Stimulated activated CD4-positive, alpha-beta T cell treated with anti-CD3 and anti-CD28 coated beads, Interleukin-2, amount 100 ng/mL, for 24 hours (primary cell): ENCODE results near the gene MCUR1.
"Not testable (repeated sequence)": the region's sequence is repeated elsewhere in the genome, so short reads cannot be mapped to it uniquely, and the experiment has no call there.

Source experiments
- DNase-seq, 2 donors: peaks; one replicate each; pipeline ENCODE4 v3.0.0-alpha.2; 2020

Gene MCUR1

DNA sequence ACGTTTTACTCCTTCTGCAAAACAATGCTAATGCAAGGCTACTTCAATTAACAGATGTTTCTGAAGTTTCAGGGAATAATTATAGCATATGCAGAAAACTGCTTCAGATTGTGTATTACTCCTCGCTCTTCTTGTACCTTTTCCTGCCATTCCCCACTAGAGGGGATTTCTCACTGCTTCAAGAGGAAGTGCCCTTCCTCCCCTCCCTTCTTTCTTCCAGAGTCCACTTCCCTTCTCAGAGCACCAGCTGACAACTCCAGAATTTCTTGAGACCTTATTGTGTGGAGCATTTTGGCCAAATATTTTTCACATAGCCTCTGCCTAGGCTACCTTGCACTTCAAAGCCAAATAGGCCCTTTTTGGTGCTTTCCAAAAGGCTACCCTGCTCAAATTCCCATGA lies 12.7 kb upstream of the MCUR1 start:
- DNase-seq, result no peak

DNA sequence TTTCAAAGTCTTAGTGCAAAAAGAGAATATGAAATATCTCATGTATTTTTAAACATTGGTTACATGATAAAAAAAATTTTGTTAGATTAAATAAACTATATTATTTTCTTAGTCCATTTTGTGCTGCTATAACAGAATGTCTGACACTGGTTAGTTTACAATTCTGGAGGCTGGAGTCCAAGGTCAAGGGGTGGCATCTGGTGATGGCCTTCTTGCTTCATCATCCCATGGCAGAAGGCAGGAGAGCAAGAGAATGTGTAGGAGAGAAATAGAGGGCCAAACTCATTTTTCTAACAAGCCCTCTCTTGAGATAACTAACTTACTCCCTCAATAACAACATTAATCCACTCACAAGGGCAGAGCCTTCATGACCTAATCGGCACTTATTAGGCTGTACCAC lies 11.5 kb upstream of the MCUR1 start:
- no peak for DNase-seq

DNA sequence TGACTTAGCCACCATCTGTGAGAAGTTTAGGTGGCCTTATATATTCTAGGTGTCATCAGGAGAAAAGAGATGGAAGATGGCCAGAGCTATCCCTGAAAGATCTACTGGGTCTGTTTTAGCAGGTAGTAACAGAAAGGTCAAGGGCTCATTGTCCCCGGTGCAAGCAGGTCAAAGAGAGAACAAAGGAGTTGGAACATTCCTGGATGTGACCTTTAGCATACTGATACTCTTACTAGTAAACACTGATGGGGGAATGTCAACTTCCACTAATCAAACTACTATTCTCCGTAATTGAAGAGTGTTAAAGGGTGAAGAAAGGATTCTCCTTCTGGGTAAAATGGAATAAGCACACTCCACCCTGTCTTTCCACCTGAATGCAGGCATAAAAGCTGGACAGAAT lies 4.0 kb upstream of the MCUR1 start:
- DNase-seq, result no peak

DNA sequence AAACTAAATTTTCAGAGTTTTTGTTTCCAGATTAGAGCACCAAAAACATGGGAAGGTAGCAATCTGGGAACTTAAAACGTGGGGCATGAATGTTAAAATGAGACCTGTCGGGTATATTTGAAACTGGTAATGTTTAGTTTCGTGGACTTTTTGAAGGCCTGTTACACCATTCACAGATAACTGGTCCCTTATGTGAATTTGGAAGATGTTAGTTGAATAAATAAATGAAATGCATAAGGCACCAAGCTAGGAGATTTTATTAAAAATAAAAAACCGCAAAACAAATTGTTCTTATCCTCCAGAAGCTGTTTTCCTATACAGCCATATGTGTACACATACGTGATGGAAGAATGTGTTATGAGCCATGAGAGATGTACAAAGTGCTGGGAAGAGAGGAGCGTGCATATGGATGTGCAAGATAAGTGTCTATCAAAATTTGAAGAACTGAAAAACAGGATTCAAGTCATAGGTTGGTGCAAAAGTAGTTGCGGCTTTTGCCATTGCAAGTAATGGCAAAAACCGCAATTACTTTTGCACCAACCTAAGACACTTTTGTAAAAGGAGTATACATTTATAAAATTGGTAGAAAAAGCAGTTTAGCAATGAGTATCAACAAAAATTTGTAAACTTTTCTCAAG lies 700 bp upstream of the MCUR1 start:
- DNase-seq, result no peak

DNA sequence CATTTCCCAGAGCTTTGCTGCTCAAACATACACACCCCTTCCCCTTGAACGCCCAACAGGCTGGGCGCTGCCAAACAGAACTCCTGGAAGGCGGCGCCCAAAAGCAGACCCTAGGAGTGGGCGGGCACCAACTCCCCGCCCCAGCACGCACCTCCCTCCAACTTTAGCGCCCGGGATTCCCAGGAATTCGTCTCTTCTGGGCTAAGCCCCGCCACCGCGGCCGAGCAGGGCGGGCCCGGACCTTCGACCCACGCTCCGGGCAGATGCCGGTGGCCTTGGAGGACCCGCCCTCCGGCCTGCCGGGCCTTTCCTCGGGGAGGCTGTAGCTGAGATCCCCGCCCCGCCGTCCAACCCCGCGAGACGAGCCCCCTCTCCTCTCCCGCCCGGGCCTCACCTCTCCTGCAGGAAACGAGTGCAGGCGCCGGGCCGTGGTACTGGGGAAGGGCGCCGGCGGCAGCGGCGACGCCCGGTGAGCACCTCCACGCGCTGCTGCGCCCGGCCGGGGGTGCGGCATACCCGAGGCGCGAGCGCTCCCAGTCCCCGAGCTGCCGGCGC lies 659 bp downstream of the MCUR1 start:
- no peak for DNase-seq

DNA sequence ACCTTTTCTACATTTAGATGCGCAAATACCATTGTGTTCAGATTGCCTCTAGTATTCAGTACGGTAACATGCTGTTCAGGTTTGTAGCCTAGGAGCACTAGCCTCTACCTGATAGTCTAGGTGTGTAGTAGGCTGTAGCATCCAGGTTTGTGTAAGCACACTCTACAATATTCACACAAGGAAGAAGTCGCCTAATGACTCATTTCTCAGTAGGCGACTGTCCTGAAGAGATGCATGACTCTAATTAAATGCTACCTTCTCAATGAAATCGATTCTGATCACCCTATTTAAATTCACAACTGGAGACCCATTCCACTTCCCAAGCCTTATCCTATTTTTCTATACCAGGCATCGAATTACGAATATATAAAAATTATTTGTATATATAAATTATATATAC lies 1.3 kb downstream of the MCUR1 start:
- no peak for DNase-seq

DNA sequence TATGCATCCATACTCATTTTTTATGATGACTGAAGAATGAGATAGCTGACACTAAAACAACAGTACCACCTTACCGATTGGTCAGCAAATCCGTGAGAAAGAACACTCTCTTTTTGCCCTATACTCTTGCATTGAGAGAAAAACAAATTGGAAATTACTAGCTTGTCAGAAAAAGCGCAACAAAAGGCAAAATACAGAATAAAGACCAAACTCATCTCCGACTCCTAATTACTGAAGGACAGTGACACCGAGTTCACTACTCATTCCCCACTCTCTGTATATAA lies 2.1 kb downstream of the MCUR1 start:
- DNase-seq, result no peak

DNA sequence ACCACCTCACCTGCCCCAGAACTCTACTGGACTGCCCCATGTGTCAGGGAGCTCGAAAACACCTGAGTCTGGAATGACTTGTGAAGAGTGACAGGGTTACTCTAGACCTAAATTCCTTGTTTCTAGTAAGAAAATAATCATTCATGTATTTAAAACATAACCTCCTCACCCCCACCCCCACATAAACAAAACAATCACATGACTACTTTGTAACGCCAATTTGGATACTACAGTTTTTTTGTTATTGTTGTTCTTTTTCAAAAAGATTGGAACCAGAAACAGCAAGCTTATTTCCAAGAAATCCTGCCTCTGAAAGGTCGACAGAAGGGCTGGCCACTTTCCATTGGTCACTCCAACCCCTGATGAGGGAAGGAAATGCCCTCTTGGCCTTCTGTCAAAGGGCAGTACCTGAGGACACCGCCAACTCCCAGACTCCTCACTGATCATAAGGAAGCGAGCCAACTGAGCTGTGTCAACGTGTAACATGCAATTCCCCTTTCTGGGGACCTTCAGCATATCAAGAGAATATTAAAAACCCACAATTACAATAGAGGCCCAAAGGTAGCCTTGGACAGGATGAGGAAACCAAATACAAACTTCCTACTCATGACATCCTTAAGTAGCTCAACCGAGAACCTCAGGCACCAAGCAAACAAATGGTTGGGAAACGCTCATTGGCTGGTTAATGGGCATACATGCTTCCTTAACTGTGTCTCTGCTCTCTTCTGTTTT lies 2.6 kb downstream of the MCUR1 start:
- DNase-seq, result no peak

DNA sequence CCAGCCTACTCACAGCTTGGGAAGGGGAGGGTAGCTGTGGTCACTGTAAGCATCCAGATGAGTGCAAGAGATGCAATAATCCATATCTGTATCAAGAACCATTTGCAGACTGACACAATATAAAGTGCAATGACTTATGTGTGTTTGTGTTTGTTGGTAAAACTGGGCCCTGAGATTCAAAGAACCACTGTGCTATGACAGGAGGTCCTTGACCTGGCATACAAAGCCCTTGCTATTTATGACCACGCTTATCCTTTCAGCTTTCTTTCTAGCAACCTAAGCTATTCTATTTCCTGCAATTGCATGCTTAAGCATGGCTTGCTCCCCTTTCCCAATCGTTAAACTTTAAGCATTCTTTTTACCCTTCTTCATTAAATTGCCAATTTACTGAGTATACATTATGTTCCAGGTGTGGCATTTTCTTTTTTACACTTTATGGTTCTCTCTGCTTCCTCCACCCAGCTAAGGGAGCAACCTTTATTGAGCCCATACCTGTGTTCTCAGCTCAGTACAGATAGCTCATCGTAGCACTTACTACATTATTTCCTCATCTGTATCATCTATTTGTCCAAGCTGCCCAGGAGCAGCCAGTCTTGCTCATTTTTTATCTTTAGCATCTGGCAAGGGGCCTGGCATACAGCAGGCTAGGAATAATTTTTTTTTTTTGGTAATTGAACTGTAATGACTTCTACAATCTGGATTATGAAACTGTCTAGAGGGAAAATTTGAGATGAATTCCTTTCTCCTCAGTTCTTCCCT lies 3.5 kb downstream of the MCUR1 start:
- no peak for DNase-seq

DNA sequence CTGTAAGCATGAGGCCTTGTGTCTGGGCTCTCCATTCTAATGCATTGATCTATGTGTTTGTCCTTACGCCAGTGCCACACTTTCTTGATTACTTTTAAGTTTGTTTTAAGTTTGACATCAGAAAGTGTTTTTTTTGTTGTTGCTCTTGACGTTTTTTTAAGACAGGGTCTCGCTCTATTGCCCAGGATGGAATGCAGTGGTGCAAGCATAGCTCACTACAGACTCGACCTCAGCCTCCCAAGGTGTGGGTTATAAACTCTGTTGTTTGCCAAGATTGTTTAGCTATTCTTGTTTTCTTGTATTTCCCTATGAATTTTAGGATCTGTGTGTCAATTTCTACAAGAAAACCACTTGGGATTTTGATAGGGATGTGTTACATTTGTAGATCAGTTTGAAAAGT lies 5.6 kb downstream of the MCUR1 start:
- DNase-seq, result no peak

DNA sequence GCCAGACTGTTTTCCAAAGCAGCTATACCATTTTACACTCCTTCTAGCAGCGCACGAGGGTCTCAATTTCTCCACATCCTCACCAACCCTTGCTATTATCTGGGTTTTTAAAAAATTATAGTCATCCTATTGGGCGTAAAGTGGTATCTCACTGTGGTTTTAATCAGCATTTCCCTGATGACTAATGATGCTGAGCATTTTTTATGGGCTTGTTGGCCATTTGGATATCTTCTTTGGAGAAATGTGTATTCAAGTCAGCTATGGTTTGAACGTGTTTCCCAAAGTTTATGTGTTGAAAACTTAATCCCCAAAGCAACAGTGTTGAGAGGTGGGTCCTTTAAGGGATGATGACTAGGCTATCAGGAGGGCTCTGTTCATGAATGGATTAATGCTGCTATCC lies 6.7 kb downstream of the MCUR1 start:
- DNase-seq, result no peak

DNA sequence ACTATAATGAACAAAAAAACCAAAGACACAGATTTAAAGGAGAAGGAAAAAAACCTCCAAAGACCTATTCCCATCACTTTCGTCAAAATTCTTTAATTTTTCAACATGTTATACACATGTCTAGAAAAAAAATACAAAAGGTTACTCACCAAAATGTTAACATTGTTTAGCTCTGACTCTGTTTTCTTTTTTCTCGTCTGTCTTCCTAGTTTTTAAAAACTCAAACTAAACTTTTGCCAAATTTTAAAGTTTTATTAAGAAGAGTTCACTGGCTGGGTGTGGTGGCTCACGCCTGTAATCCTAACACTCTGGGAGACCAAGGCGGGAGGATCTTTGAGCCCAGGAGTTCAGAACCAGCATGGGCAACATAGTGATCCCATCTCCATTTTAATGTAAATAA lies 10.8 kb downstream of the MCUR1 start:
- DNase-seq, result no peak

DNA sequence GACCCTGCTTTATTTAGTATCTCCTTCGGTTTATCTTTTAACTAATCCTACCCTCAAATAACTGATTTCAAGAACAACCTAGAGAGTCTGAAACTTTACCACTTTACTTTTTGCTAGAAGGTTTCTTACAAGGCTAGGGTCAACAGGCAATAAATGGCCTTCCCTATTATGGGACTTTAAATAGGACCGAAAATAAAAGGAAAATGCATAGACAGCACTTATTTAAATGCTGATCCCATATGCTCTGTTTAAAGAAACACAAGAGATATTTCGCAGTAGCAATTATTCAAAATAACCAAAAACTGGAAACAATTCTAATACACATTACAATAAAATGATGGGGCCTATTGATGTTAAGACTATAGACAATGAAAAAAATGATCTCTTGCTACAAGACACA lies 13.7 kb downstream of the MCUR1 start:
- DNase-seq, result no peak

DNA sequence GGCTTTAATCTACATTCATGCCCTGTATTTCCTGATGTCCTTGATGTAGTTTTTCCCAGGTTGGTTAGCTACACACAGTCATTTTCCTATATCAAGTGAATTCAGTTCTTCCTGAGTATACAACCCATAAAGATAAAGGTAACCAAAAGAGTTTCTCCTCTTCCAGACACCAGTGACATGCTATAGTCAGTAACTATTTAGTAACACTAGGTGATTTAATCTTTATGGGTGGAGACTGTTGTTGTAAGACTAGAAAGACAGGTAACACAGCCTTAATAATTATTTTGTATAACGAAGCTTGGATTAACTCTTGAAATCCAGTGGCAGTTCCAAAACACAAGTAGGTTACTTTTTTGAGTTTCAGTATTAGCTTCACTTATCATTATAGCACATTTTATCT lies 17.6 kb downstream of the MCUR1 start:
- DNase-seq, result no peak

DNA sequence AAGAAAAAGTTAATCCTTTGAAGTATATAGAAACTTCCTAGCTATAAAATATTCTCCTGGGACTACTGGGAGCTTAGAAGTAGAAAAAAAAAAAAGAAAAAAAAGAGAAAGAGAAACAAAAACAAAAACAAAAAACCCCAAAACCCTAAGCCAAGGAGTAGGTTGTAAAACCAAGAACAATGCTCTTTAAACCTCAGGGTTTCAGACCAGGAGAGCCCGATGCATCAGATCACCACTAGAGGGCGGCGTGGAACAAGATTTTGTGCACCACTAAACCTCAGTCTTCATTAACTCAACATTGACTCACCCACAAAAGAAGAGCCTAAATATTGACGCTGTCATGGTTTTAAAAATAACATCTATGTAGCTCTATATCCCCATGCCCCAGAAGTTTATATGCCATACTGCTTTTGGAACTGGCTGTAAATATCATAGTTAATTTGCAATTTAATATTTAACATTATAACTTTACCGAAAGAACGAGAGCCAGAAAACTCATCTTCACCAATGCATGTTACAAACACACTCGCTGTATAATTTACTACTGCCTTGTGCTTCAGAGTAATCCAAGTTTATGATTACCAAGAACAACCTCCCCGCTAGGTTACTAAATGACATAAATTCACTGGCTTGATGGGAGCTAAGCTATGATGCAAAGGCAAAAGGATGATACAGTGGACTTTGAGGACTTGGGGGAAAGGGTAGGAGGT lies 19.2 kb downstream of the MCUR1 start:
- DNase-seq, result peak; percentile 89 to 92

DNA sequence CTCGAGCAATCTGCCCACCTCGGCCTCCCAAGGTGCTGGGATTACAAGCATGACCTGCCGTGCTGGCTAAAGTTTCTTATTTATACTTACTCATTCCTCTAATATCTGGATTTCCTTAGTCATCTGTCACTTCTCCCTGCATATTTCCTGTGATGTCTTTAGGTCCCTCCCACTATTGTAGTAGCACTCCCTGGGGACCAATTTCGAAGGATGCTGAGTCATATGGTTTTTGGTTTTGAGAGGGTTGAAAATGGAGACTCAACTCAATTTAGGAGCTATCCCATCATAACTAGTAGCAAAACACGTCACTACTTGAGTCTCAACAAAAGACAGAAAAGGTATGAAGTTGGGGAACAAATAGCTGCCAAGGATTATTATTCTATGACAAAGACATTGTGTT lies 20.2 kb downstream of the MCUR1 start:
- peak in 1 of 2 donors; percentile 9 for DNase-seq

DNA sequence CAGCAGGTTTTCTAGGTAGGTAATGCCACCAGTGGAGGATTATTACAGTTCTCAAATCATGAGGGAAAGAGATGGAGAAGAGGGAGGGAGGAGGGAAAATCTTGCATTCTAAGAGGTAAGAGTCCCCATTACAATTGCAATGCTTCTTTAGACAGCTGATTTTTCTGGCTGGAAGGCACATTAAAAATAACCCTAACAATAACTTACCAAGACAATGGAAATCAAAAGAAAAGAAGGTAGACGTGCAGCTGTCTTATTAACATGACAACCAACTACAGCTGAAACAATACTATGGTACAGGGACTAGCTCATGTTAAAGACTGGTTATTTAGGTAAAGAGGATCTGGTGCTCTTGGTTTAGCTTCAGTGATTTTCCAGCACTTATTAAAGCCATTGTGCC lies 24.6 kb downstream of the MCUR1 start:
- DNase-seq, result no peak

DNA sequence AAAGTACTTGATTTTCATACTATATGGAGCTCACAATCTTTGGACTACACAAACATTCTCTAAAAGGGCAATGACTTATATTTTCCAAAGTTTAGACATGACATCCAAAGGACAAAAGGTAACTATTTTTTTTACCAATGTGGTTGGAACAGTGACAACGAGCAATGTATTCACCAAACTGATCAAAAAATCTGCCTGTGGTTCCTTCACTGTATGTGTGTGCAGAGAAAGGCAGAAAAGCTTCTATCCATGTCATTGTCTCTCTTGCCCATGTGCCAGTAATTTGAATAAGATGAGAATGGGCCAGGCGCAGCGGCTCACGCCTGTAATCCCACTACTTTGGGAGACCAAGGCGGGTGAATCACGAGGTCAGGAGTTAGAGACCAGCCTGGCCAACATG lies 25.5 kb downstream of the MCUR1 start:
- peak in 1 of 2 donors; percentile 28 for DNase-seq

DNA sequence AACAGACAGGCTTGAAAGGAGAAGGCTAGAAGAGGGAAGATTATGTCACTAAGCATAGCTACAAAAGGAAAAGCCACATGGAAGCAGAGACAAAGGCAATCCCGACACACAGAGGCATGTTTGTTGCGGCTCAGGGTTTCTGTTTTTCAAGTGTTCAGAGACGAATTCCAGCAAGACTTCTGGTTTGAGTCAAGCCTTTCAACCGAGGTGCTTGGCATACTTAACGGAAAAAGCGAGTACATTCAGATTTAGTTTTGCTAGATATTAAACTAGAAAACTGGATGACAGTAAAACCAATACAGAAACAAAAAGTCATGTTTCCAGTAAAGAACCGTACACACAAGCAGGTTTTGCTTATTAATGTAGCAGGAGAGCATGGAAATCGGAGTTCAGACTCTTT lies 27.2 kb downstream of the MCUR1 start:
- peak; percentile 20 to 37 for DNase-seq

DNA sequence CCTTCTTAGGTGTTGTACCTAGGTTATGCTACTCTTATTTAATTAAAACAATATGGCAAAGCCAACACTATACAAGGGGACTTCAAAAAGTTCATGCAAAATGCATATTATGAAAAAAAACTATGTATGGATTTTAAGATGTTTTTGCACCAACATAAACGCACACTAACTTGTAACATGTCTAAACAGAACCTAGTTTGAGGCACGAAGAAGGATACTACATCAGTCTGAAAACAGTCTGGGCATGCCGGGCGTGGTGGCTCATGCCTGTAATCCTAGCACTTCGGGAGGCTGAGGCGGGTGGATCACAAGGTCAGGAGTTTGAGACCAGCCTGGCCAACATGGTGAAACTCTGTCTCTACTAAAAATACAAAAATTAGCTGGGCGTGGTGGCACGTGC lies 34.2 kb downstream of the MCUR1 start:
- not testable (repeated sequence) for DNase-seq

DNA sequence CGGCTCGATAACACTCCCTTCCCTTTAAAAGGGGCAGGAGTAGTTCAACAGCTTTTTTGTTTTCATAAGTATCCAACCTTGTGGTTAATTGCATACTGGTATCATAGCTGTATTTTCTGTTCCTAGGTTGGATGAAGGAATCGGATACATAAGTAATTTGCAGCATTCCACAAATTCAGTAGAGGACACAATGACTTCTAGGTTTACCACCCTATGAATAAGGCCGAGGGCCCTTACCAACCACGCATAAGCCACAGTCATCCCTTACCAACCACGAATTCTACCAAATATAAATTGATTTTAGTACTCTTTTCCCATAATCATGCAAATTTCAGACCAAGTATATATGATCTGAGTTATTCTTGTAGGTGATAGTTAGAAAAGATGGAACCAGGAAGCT lies 36.3 kb downstream of the MCUR1 start:
- no peak for DNase-seq

DNA sequence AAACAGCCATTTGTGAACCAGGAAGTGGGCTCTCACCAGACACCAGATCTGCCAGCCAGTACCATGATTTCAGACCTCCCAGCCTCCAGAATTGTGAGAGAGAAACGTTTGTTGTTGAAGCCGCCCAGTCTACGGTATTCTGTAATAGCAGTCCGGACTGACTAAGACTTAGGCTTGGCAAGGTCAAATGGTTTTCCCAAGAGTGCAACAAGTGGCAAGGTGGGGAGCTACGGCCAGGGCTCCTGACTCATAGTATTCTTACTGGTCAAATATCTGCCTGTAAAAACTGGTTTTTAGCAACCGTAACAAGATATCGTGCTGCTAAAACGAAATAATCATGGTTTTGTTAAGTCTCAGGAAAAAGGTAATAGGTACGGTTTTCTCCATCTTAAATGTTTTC lies 37.8 kb downstream of the MCUR1 start:
- no peak for DNase-seq

DNA sequence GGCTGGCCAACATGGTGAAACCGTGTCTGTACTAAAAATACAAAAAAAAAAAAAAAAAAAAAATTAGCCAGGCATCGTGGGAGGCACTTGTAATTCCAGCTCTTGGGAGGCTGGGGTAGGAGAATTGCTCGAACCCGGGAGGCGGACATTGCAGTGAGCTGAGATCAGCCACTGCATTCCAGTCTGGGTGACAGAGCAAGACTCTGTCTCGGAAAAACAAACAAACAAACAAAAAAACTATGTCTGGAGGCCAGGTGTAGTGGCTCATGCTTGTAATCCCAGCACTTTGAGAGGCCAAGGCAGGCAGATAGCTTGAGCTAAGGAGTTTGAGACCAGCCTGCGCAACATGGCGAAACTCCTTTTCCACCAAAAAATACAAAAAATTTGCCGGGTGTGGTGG lies 38.9 kb downstream of the MCUR1 start:
- DNase-seq, result not testable (repeated sequence)
